ENCODE measurements around the gene MGRN1. TPM values are rescaled to one million over a fixed set of nuclear protein-coding genes. Genes with fewer than 3 reads are reported as not detected.

MGRN1 gene
- total RNA-seq, 1 experiment from 2014 or later = 22.7 TPM

GRCh38 chr16:4706871-4707270, 82.2 kb downstream of the MGRN1 start:
- no TSS peak for BruUV-seq (replicated peaks)
- no peak overlapping the region for H3K27ac ChIP-seq (ENCODE audit: low read length)
- no peaks in the 10 kb centered on the region for H4K20me1 ChIP-seq (ENCODE audit: low read length)
- H3K9me2 ChIP-seq (replicated peaks; ENCODE audit: low read length) = no peaks in the 10 kb centered on the region
- no peaks in the 10 kb centered on the region for H3K79me2 ChIP-seq (ENCODE audit: low read length)
- DNase-seq = no peak
- H3K4me3 ChIP-seq (ENCODE audit: low read length) = no peak overlapping the region
- no peaks in the 10 kb centered on the region; the same call in 1 of the 2 replicates for H3K36me3 ChIP-seq (ENCODE audit: low read depth, low read length)
- no peaks in the 10 kb centered on the region for H3F3A ChIP-seq (ENCODE audit: low read length, unreplicated experiment)
- intact Hi-C loops (cut with micrococcal nuclease) = no loop called here
- H3K4me1 ChIP-seq (ENCODE audit: insufficient read depth, low read length) = no peaks in the 10 kb centered on the region
- TF ChIP-seq EZH2phosphoT487 (IDR thresholded peaks at IDR 0.05; ENCODE audit: borderline replicate concordance, low read length) (no peak), CTCF (conservative IDR thresholded peaks at IDR 0.05; ENCODE audit: low read depth, low read length) (no peak), EZH2 (IDR thresholded peaks at IDR 0.05; ENCODE audit: low read length, unreplicated experiment) (no peak)
- ChIA-PET CTCF (interaction anchor here (0.6 kb wide), 1 partner anchor 10 kb away, joined by 3 read pairs; no protein-coding TSS in a partner anchor), POLR2A (ENCODE audit: unreplicated experiment) (no interaction called here)
- no peak for ATAC-seq
- no peaks in the 10 kb centered on the region for H3K27me3 ChIP-seq (ENCODE audit: low read length)
- no peak overlapping the region for H3K9ac ChIP-seq (ENCODE audit: low read length)
- H3K9me3 ChIP-seq (ENCODE audit: low read length) = no peaks in the 10 kb centered on the region
- no peak overlapping the region for H3K4me2 ChIP-seq (ENCODE audit: low read length)
- no peak overlapping the region for H2AFZ ChIP-seq (ENCODE audit: low read length)

GRCh38 chr16:4709481-4709880, 84.9 kb downstream of the MGRN1 start:
- DNase-seq (no peak), ATAC-seq (no peak)
- Histone ChIP-seq H3K27me3 (ENCODE audit: low read length) (no peaks in the 10 kb centered on the region), H3F3A (ENCODE audit: low read length, unreplicated experiment) (no peaks in the 10 kb centered on the region), H3K36me3 (ENCODE audit: low read depth, low read length) (peaks cover 3% of the 10 kb centered on the region; the same call in 1 of the 2 replicates), H2AFZ (ENCODE audit: low read length) (no peak overlapping the region), H3K4me2 (ENCODE audit: low read length) (no peak overlapping the region), H3K79me2 (ENCODE audit: low read length) (no peaks in the 10 kb centered on the region), H3K4me1 (ENCODE audit: insufficient read depth, low read length) (no peaks in the 10 kb centered on the region), H4K20me1 (ENCODE audit: low read length) (no peaks in the 10 kb centered on the region), H3K27ac (ENCODE audit: low read length) (no peak overlapping the region), H3K9me3 (ENCODE audit: low read length) (no peaks in the 10 kb centered on the region), H3K9ac (ENCODE audit: low read length) (no peak overlapping the region), H3K9me2 (replicated peaks; ENCODE audit: low read length) (no peaks in the 10 kb centered on the region), H3K4me3 (ENCODE audit: low read length) (no peak overlapping the region)
- no peak for TF ChIP-seq EZH2 (IDR thresholded peaks at IDR 0.05; ENCODE audit: low read length, unreplicated experiment)
- TF ChIP-seq EZH2phosphoT487 (IDR thresholded peaks at IDR 0.05; ENCODE audit: borderline replicate concordance, low read length) = no peak
- no peak for TF ChIP-seq CTCF (conservative IDR thresholded peaks at IDR 0.05; ENCODE audit: low read depth, low read length)
- POLR2A ChIA-PET (ENCODE audit: unreplicated experiment) = no interaction called here
- CTCF ChIA-PET = no interaction called here
- intact Hi-C loops (cut with micrococcal nuclease) = no loop called here
- BruUV-seq (replicated peaks) = no TSS peak

GRCh38 chr16:4713663-4714501, 89.3 kb downstream of the MGRN1 start:
- Histone ChIP-seq H3F3A (ENCODE audit: low read length, unreplicated experiment) (no peaks in the 10 kb centered on the region), H3K27ac (ENCODE audit: low read length) (no peak overlapping the region), H3K4me3 (ENCODE audit: low read length) (no peak overlapping the region), H3K4me2 (ENCODE audit: low read length) (no peak overlapping the region), H4K20me1 (ENCODE audit: low read length) (no peaks in the 10 kb centered on the region), H3K9ac (ENCODE audit: low read length) (no peak overlapping the region), H2AFZ (ENCODE audit: low read length) (no peak overlapping the region), H3K4me1 (ENCODE audit: insufficient read depth, low read length) (no peaks in the 10 kb centered on the region), H3K36me3 (ENCODE audit: low read depth, low read length) (0 out of 2 replicates have a peak, but pooled peaks cover 3% of the 10 kb centered on the region), H3K27me3 (ENCODE audit: low read length) (no peaks in the 10 kb centered on the region), H3K9me2 (replicated peaks; ENCODE audit: low read length) (no peaks in the 10 kb centered on the region), H3K9me3 (ENCODE audit: low read length) (no peaks in the 10 kb centered on the region), H3K79me2 (ENCODE audit: low read length) (no peaks in the 10 kb centered on the region)
- intact Hi-C loops (cut with micrococcal nuclease) = no loop called here
- ChIA-PET CTCF (no interaction called here), POLR2A (ENCODE audit: unreplicated experiment) (no interaction called here)
- ATAC-seq (no peak), DNase-seq (no peak)
- no TSS peak for BruUV-seq (replicated peaks)
- no peak for TF ChIP-seq EZH2 (IDR thresholded peaks at IDR 0.05; ENCODE audit: low read length, unreplicated experiment)
- TF ChIP-seq EZH2phosphoT487 (IDR thresholded peaks at IDR 0.05; ENCODE audit: borderline replicate concordance, low read length) = no peak
- TF ChIP-seq CTCF (conservative IDR thresholded peaks at IDR 0.05; ENCODE audit: low read depth, low read length) = no peak
